Cortex of kidney (tissue), 1 donor: ENCODE measurements around the gene TPPP3.

Experiments
- DNase-seq: peaks from one replicate; lab custom pipeline; 2025; lab: John Stamatoyannopoulos, UW

The TPPP3 gene

GRCh38 chr16:67345401-67345800, 47.9 kb downstream of the TPPP3 start:
- DNase-seq = no peak

GRCh38 chr16:67342616-67343015, 50.7 kb downstream of the TPPP3 start:
- no peak for DNase-seq

- DNase-seq = no peak
Observed at GRCh38 chr16:67341250-67341649, 52.0 kb downstream of the TPPP3 start.
